CD4-positive, alpha-beta T cell treated with Interleukin-4 for 4 hours (primary cell): ENCODE measurements around the gene CPHXL2.

Experiments used
- DNase-seq: peaks from one replicate; pipeline ENCODE4 v3.0.0-alpha.2; 2020

Gene CPHXL2

GRCh38 chr16:75676909-75677308 is at the start of gene CPHXL2:
TSS of gene CPHXL2 (minus strand) at chr16:75677009. CDS start at chr16:75676999, 10 bp downstream.
- DNase-seq: no peak

GRCh38 chr16:75726390-75726789 is 49.6 kb upstream of the CPHXL2 start, which contains the start of gene CPHXL:
TSS of gene CPHXL (minus strand) at chr16:75726490. CDS start at chr16:75726442, 48 bp downstream.
- no peak for DNase-seq

GRCh38 chr16:75718452-75718851 is 41.6 kb upstream of the CPHXL2 start:
- DNase-seq: no peak

GRCh38 chr16:75714661-75715060 is 37.9 kb upstream of the CPHXL2 start:
- DNase-seq: no peak

- DNase-seq: no peak
Observed at GRCh38 chr16:75710344-75710743, 33.5 kb upstream of the CPHXL2 start.

GRCh38 chr16:75703306-75703705 is 26.5 kb upstream of the CPHXL2 start:
- DNase-seq: no peak

- DNase-seq: no peak
Observed at GRCh38 chr16:75702242-75702641, 25.4 kb upstream of the CPHXL2 start.

- DNase-seq: no peak
Observed at GRCh38 chr16:75701361-75701760, 24.6 kb upstream of the CPHXL2 start, which contains the start of gene DUXB. TSS of gene DUXB (minus strand) at chr16:75701461. CDS start at chr16:75701418, 43 bp downstream.

GRCh38 chr16:75697571-75697970 is 20.8 kb upstream of the CPHXL2 start:
- no peak for DNase-seq

GRCh38 chr16:75695708-75696107 is 18.9 kb upstream of the CPHXL2 start:
- DNase-seq: no peak

GRCh38 chr16:75687361-75687760 is 10.6 kb upstream of the CPHXL2 start:
- no peak for DNase-seq

- DNase-seq: no peak
Observed at GRCh38 chr16:75682308-75682707, 5.5 kb upstream of the CPHXL2 start.

GRCh38 chr16:75679366-75679765 is 2.6 kb upstream of the CPHXL2 start:
- no peak for DNase-seq

GRCh38 chr16:75667503-75667902 is 9.3 kb downstream of the CPHXL2 start:
- DNase-seq: no peak

GRCh38 chr16:75660726-75661302 is 16.0 kb downstream of the CPHXL2 start:
- no peak for DNase-seq

GRCh38 chr16:75660321-75660720 is 16.5 kb downstream of the CPHXL2 start:
- no peak for DNase-seq

GRCh38 chr16:75658175-75658574 is 18.6 kb downstream of the CPHXL2 start:
- DNase-seq: no peak

- no peak for DNase-seq
Observed at GRCh38 chr16:75653922-75654321, 22.9 kb downstream of the CPHXL2 start.

- DNase-seq: peak; percentile 85
Observed at GRCh38 chr16:75648265-75649076, 28.3 kb downstream of the CPHXL2 start.

- peak; percentile 95 for DNase-seq
Observed at GRCh38 chr16:75647492-75648264, 29.1 kb downstream of the CPHXL2 start, which contains the start of the genes KARS1 and TERF2IP. TSS of gene KARS1 (minus strand) at chr16:75647665. CDS start at chr16:75647639, 26 bp downstream. TSS of gene TERF2IP (plus strand) at chr16:75647773. CDS start at chr16:75647883, 110 bp downstream.

- DNase-seq: no peak
Observed at GRCh38 chr16:75647112-75647491, 29.7 kb downstream of the CPHXL2 start.

- peak; percentile 49 for DNase-seq
Observed at GRCh38 chr16:75644240-75645012, 32.4 kb downstream of the CPHXL2 start.
